Osteocyte (in vitro differentiated cells): ENCODE measurements around the gene DLGAP4. TPM values are rescaled to one million over a fixed set of nuclear protein-coding genes. Genes with fewer than 3 reads are reported as not detected.
A peak's percentile ranks its signal among the peaks of the same experiment; 100 is the strongest.

Experiments used
- DNase-seq: peaks from one replicate; pipeline ENCODE4 v3.0.0; 2021; ENCODE audit warnings: mixed read lengths; ENCODE audit not compliant: unreplicated experiment; ENCODE audit errors: extremely low spot score
- H3K27ac Mint-ChIP-seq: one replicate; pipeline ENCODE4 v1.8.0; 2021; ENCODE audit warnings: mild to moderate bottlenecking, mixed read lengths; ENCODE audit not compliant: unreplicated experiment
- H3K27me3 Mint-ChIP-seq: one replicate; pipeline ENCODE4 v1.8.0; 2021; ENCODE audit warnings: mixed read lengths; ENCODE audit not compliant: unreplicated experiment
- H3K36me3 Mint-ChIP-seq: one replicate; pipeline ENCODE4 v1.8.0; 2021; ENCODE audit warnings: mixed read lengths; ENCODE audit not compliant: unreplicated experiment
- H3K4me1 Mint-ChIP-seq: one replicate; pipeline ENCODE4 v1.8.0; 2021; ENCODE audit warnings: mixed read lengths; ENCODE audit not compliant: unreplicated experiment
- H3K4me3 Mint-ChIP-seq: one replicate; pipeline ENCODE4 v1.8.0; 2021; ENCODE audit warnings: mild to moderate bottlenecking, moderate library complexity, mixed read lengths; ENCODE audit not compliant: unreplicated experiment
- H3K9me3 Mint-ChIP-seq: one replicate; pipeline ENCODE4 v1.8.0; 2021; ENCODE audit warnings: mixed read lengths; ENCODE audit not compliant: unreplicated experiment
- total RNA-seq: library from RNA; stranded (reverse); gene quantifications from 2 replicates; pipeline ENCODE4 v1.2.1, GENCODE V29; 2021
- TF ChIP-seq, protein P1 (sequence below): fragments of 200-600 bp; sonication (generic); IDR thresholded peaks from 2 replicates; pipeline ENCODE4 v1.5.0; 2021; ENCODE audit warnings: antibody characterized with exemption, mild to moderate bottlenecking, moderate library complexity

Gene DLGAP4
- total RNA-seq, 1 donor from 2014 or later, result 134 TPM

DNA sequence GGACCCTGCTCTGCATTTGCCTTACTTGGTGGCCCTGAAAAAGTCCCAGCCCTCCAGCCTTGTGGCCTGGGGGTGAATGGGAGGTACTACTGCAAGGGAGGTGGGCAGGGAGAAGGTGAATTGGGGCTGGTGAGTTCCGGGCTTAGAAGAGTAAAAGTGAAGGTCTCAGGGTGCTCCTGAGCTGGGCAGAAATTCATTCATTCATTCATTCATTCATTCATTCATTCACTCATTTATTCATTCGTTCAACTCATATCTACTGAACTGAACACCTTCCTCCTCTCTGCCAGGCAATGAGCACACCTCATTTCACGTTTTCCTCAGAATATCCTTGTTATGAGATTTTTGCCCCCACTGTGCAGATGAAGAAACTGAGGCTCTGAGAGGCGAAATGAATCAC, 6.7 kb upstream of the DLGAP4 start:
- no peak overlapping the region for H3K27ac Mint-ChIP-seq
- no peaks in the 10 kb centered on the region for H3K9me3 Mint-ChIP-seq
- peaks cover 83% of the 10 kb centered on the region for H3K27me3 Mint-ChIP-seq
- no peaks in the 10 kb centered on the region for H3K36me3 Mint-ChIP-seq
- TF ChIP-seq, protein P1, sequence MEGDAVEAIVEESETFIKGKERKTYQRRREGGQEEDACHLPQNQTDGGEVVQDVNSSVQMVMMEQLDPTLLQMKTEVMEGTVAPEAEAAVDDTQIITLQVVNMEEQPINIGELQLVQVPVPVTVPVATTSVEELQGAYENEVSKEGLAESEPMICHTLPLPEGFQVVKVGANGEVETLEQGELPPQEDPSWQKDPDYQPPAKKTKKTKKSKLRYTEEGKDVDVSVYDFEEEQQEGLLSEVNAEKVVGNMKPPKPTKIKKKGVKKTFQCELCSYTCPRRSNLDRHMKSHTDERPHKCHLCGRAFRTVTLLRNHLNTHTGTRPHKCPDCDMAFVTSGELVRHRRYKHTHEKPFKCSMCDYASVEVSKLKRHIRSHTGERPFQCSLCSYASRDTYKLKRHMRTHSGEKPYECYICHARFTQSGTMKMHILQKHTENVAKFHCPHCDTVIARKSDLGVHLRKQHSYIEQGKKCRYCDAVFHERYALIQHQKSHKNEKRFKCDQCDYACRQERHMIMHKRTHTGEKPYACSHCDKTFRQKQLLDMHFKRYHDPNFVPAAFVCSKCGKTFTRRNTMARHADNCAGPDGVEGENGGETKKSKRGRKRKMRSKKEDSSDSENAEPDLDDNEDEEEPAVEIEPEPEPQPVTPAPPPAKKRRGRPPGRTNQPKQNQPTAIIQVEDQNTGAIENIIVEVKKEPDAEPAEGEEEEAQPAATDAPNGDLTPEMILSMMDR, result no peak
- no peak overlapping the region for H3K4me3 Mint-ChIP-seq
- no peaks in the 10 kb centered on the region for H3K4me1 Mint-ChIP-seq
- peak; percentile 48 for DNase-seq

DNA sequence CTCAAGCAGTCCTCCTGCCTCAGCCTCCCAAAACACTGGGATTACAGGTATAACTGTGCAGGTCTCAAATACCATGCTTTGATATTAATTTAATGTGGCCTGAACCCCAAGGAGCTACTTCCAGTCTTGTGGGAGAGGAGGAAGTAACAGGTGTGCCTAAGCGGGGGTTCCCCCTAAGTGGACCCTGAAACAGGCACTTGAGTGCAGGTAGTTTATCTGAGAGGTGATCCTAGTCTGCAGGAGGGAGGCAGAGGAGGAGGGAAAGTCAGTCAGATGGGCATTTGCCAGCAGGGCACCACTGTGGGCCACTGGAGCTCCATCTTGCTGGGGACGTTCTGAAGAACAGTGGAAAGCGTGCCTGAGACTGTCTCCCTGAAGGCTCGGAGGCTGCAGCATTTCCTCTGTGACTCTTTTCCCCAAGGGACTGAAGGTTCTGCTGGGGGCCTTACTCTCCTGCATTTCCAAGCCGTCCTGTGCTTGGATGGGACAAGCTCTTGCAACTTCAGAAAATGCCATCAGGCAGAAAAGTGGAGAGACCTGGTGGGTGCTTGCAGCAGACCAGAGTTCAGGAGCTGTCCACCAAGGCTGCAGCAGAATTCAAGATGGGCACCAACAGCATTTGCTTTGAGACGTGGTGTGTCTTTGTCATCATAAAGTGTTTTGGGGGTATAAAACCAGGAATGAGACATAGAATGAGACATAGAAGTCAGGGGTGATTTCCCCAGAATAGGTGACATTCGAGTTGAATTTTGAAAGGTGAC, 4.6 kb upstream of the DLGAP4 start:
- H3K27ac Mint-ChIP-seq, result no peak overlapping the region
- H3K4me1 Mint-ChIP-seq, result peaks cover 5% of the 10 kb centered on the region
- DNase-seq, result peak; percentile 68
- peaks cover 81% of the 10 kb centered on the region for H3K27me3 Mint-ChIP-seq
- H3K9me3 Mint-ChIP-seq, result no peaks in the 10 kb centered on the region
- H3K36me3 Mint-ChIP-seq, result no peaks in the 10 kb centered on the region
- TF ChIP-seq, protein P1, result no peak
- no peak overlapping the region for H3K4me3 Mint-ChIP-seq

DNA sequence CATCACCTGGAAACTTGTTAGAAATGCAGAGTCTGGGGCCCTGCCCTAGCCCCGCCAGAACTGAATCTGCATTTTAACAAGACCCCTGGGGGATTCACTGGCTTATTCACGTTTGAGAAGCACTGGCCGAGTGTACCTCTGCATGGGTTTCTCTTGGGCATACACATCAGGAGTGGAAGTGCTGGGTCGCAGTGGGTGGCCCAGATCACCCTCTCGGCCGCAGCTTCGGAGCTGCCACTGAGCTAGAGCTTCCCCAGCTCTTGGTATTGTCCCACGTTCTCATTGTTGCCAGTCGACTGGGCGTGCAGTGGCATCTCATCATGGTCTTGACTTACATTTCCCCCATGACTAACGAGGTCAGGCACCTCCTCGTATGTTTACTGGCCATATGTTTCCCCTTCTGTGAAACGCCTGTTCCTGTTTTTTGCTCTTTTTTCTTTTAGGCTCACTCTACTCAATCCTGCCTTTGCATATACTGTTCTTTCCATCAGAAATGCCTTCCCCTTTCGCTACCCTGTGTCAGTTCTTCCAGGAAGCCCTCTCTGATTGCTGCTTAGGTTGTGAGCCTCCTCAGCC, 3.0 kb upstream of the DLGAP4 start:
- no peak overlapping the region for H3K4me3 Mint-ChIP-seq
- H3K4me1 Mint-ChIP-seq, result peaks cover 7% of the 10 kb centered on the region
- H3K27ac Mint-ChIP-seq, result no peak overlapping the region
- no peaks in the 10 kb centered on the region for H3K36me3 Mint-ChIP-seq
- peak; percentile 46 for DNase-seq
- H3K27me3 Mint-ChIP-seq, result peaks cover 76% of the 10 kb centered on the region
- no peaks in the 10 kb centered on the region for H3K9me3 Mint-ChIP-seq
- TF ChIP-seq, protein P1, result no peak

DNA sequence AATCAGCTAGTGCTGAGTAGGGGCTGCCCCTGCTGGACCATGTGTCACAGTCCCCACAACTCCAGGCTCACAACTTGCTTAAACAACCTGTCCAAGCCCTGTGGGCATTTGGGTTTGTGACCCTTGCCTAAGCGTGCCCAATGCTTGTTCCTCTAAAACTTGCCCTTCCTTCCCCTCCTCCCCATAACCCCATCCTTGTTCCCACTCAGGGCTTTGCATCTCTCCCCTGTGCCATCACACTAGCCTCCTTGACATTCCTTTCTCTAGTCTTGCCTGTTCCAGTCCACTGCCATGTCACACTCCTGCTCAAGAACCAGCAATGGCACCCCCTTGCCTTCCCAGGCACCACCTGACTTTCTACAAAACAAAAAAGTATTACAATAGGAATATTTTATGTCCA, 2.3 kb upstream of the DLGAP4 start:
- Mint-ChIP-seq H3K9me3 (no peaks in the 10 kb centered on the region), H3K36me3 (no peaks in the 10 kb centered on the region), H3K4me1 (peaks cover 7% of the 10 kb centered on the region), H3K4me3 (no peak overlapping the region), H3K27ac (no peak overlapping the region), H3K27me3 (peaks cover 78% of the 10 kb centered on the region)
- peak; percentile 53 for DNase-seq
- TF ChIP-seq, protein P1, result no peak

DNA sequence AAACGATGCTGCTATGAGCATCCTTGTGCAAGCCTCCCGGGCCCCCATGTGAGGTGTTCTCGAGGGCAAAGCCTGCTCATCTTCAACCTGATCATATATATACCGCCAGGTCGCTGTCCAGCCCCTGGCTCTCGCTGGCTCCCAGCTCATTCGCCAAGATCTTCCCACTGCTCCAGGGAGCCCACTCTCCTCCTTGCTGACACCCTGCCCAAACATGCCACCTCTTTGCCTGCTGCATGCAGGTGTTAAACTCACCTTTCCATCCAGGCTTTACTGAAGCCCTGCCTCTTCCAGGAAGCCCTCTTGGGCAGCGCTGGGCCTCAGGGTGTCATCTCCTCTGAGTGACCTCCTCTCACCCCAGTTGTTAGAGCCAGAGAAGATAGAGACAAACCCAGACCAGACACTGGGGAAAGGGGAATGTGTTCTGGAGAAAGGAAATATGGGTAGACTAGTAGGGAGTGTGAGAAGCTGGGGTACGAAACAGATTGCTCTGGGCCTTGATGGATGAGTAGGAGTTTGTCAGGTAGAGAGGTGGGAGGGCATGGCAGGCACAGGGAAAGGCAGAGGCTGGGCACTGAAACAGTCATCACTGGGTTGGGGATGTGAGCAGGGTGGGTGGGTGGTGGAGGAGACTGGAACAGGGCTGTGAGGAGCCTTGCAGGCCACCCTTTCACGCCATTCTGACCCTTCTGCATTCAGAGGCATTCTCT, 1.2 kb upstream of the DLGAP4 start:
- no peaks in the 10 kb centered on the region for H3K9me3 Mint-ChIP-seq
- H3K4me3 Mint-ChIP-seq, result peak overlapping the region; percentile 63
- peaks cover 7% of the 10 kb centered on the region for H3K4me1 Mint-ChIP-seq
- no peak overlapping the region for H3K27ac Mint-ChIP-seq
- no peaks in the 10 kb centered on the region for H3K36me3 Mint-ChIP-seq
- TF ChIP-seq, protein P1, result no peak
- peaks cover 81% of the 10 kb centered on the region for H3K27me3 Mint-ChIP-seq
- DNase-seq, result peak; percentile 66
